Spleen (tissue), 11 donors: ENCODE measurements around the gene AGAP3. TPM values are rescaled to one million over a fixed set of nuclear protein-coding genes. Genes with fewer than 3 reads are reported as not detected.
A peak's percentile ranks its signal among the peaks of the same experiment; 100 is the strongest.

Experiments used
- DNase-seq: peaks from one replicate; pipeline ENCODE4 v3.0.0-alpha.2; 2020
- H3K27ac ChIP-seq, 8 donors: fragments of 200-600 bp; sonication (generic) in 7 of 8; 1 replicate in 4 of 8; 2 replicates in 4 of 8; pipeline versions ENCODE4 v1.5.0 to v1.8.0; 2016 to 2021; ENCODE audit warnings: inconsistent platforms in 4 of 8, mild to moderate bottlenecking in 4 of 8, moderate library complexity in 1 of 8
- H3K27me3 ChIP-seq, 7 donors: fragments of 200-600 bp; sonication (generic) in 6 of 7; replicated peaks in 1 of 7; 1 replicate in 4 of 7; 2 replicates in 3 of 7; pipeline versions ENCODE4 v1.5.0 to v1.8.0; 2016 to 2021; ENCODE audit warnings: inconsistent platforms in 3 of 7, mild to moderate bottlenecking in 1 of 7
- H3K36me3 ChIP-seq, 6 donors: fragments of 200-600 bp; sonication (generic) in 5 of 6; 1 replicate in 4 of 6; 2 replicates in 2 of 6; pipeline versions ENCODE4 v1.5.0 to v1.8.0; 2016 to 2021; ENCODE audit warnings: inconsistent platforms in 2 of 6
- H3K4me1 ChIP-seq, 6 donors: fragments of 200-600 bp; sonication (generic) in 5 of 6; 1 replicate in 3 of 6; 2 replicates in 3 of 6; pipeline versions ENCODE4 v1.5.0 to v1.8.0; 2016 to 2021; ENCODE audit warnings: inconsistent platforms in 3 of 6
- H3K4me3 ChIP-seq, 8 donors: fragments of 200-600 bp; sonication (generic) in 7 of 8; 1 replicate in 4 of 8; 2 replicates in 4 of 8; pipeline versions ENCODE4 v1.5.0 to v1.8.0; 2016 to 2021; ENCODE audit warnings: inconsistent platforms in 4 of 8, mild to moderate bottlenecking in 4 of 8, moderate library complexity in 2 of 8
- H3K9me3 ChIP-seq, 8 donors: fragments of 200-600 bp; sonication (generic) in 7 of 8; 1 replicate in 4 of 8; 2 replicates in 4 of 8; pipeline versions ENCODE4 v1.5.0 to v1.8.0; 2016 to 2021; ENCODE audit warnings: inconsistent platforms in 4 of 8
- CTCF ChIP-seq, 11 experiments: fragments of 200-600 bp in 7 of 11; fragments of 450-650 bp in 4 of 11; sonication (generic) in 4 of 11; IDR thresholded peaks in 8 of 11; conservative IDR thresholded peaks in 3 of 11; 1 replicate in 7 of 11; 2 replicates in 4 of 11; pipeline versions ENCODE4 v1.4.0 to v1.8.0; 2016 to 2021; ENCODE audit warnings: antibody characterized with exemption in 11 of 11, inconsistent platforms in 4 of 11, mild to moderate bottlenecking in 1 of 11
- POLR2A ChIP-seq, 3 donors: fragments of 450-650 bp; IDR thresholded peaks; one replicate each; pipeline ENCODE4 v1.5.1; 2017; ENCODE audit warnings: antibody characterized with exemption in 3 of 3, mild to moderate bottlenecking in 1 of 3
- POLR2AphosphoS5 ChIP-seq, 3 donors: sonication (generic); formaldehyde crosslinking; IDR thresholded peaks; one replicate each; pipeline ENCODE4 v1.5.1; 2017; ENCODE audit warnings: antibody characterized with exemption in 3 of 3
- WGBS, 5 donors: extraction: QIAGEN DNeasy Blood & Tissue Kit in 3 of 5; methylation state at CpG; one replicate each; pipeline versions ENCODE4 v1.1.5 to v1.1.7; 2013 to 2018; 5-methylcytosine and 5-hydroxymethylcytosine counted together
- intact Hi-C: fragments of 100-400 bp; cut with DNase I; formaldehyde crosslinking; loops from one replicate; pipeline ENCODE4 v1.15.0; 2023; ENCODE audit warnings: low total_unique reads
- polyA plus RNA-seq, 3 donors: library from polyadenylated mRNA; stranded (reverse); fragments of 200-250 nt; gene quantifications; one replicate each; pipeline ENCODE4 v1.2.1, GENCODE V29; 2013
- total RNA-seq, 7 donors: library from RNA; depleted of rRNA in 3 of 7; stranded (reverse); fragments of >200 nt in 3 of 7; fragmentation: NEBNext Ultra II Directional in 4 of 7; extraction: Animal tissue kit (Norgen Biotek cat#: 25700) in 4 of 7; gene quantifications; one replicate each; pipeline versions ENCODE4 v1.1.0 to v1.2.1, GENCODE V29; 2016 to 2021
- donor health status: healthy with polysubstance abuse.
- donor health status: DM: no; HTN: no; CAD: no; lungs with moderate emphysema.
- donor health status: DM: no; HTN: no; CAD: no.
- donor health status: Bipolar disorder and iron deficiency.
- donor health status: healthy.
- donor health status: DM: no; HTN: no; CAD: no.
- donor health status: DM: yes; HTN: yes; CAD: no.

The AGAP3 gene
- total and polyA plus RNA-seq, 10 donors, result 21.8 to 94.4 (median 72.6) TPM

GRCh38 chr7:151135525-151135845, 49.2 kb downstream of the AGAP3 start:
- peak; percentile 41 for DNase-seq
- Histone ChIP-seq H3K4me1 (peaks cover 0 to 11% (median 2%) of the 10 kb centered on the region in 6 donors), H3K4me3 (no peak overlapping the region), H3K36me3 (peaks cover 0 to 100% (median 48%) of the 10 kb centered on the region in 6 donors), H3K27me3 (no peaks in the 10 kb centered on the region), H3K27ac (no peak overlapping the region), H3K9me3 (no peaks in the 10 kb centered on the region)
- intact Hi-C loops, result no loop called here
- no peak for TF ChIP-seq CTCF (IDR thresholded peaks at IDR 0.05 in 8 of 11, conservative IDR thresholded peaks at IDR 0.05 in 3 of 11)
- TF ChIP-seq POLR2AphosphoS5 (IDR thresholded peaks at IDR 0.05), result no peak
- no peak for TF ChIP-seq POLR2A (IDR thresholded peaks at IDR 0.05)
- WGBS, 5 donors, result 80 to 98% (median 91%) methylated on average over 5 of the region's 5 CpGs

- TF ChIP-seq POLR2A (IDR thresholded peaks at IDR 0.05), result no peak
- TF ChIP-seq POLR2AphosphoS5 (IDR thresholded peaks at IDR 0.05), result peak in 2 of 3 donors; percentile 9 to 32
- TF ChIP-seq CTCF (IDR thresholded peaks at IDR 0.05 in 8 of 11, conservative IDR thresholded peaks at IDR 0.05 in 3 of 11), result no peak
- peaks cover 0 to 11% (median 2%) of the 10 kb centered on the region in 6 donors for H3K4me1 ChIP-seq
- H3K36me3 ChIP-seq, result peaks cover 0 to 100% (median 43%) of the 10 kb centered on the region in 6 donors
- DNase-seq, result peak; percentile 72
- intact Hi-C loops, result no loop called here
- H3K4me3 ChIP-seq, result no peak overlapping the region
- H3K27ac ChIP-seq, result no peak overlapping the region
- no peaks in the 10 kb centered on the region for H3K9me3 ChIP-seq
- H3K27me3 ChIP-seq, result no peaks in the 10 kb centered on the region
- 84 to 91% (median 89%) methylated on average over 29 to 33 of the region's 33 CpGs for WGBS, 5 donors
These were observed 49.9 kb downstream of the AGAP3 start for GRCh38 chr7:151135866-151136843.

GRCh38 chr7:151137076-151137675, 50.9 kb downstream of the AGAP3 start:
- Histone ChIP-seq H3K27me3 (no peaks in the 10 kb centered on the region), H3K36me3 (peaks cover 0 to 100% (median 48%) of the 10 kb centered on the region in 6 donors), H3K4me3 (no peak overlapping the region), H3K9me3 (no peaks in the 10 kb centered on the region), H3K4me1 (peaks cover 0 to 11% (median 2%) of the 10 kb centered on the region in 6 donors), H3K27ac (no peak overlapping the region)
- intact Hi-C loops, result no loop called here
- TF ChIP-seq CTCF (IDR thresholded peaks at IDR 0.05 in 8 of 11, conservative IDR thresholded peaks at IDR 0.05 in 3 of 11), result no peak
- TF ChIP-seq POLR2A (IDR thresholded peaks at IDR 0.05), result no peak
- no peak for TF ChIP-seq POLR2AphosphoS5 (IDR thresholded peaks at IDR 0.05)
- WGBS, 5 donors, result 85 to 93% (median 88%) methylated on average over 20 to 22 of the region's 22 CpGs
- peak; percentile 74 for DNase-seq

- H3K36me3 ChIP-seq, result peaks cover 0 to 100% (median 46%) of the 10 kb centered on the region in 6 donors
- no peak overlapping the region for H3K4me3 ChIP-seq
- 91 to 93% (median 92%) methylated on average over 9 to 11 of the region's 11 CpGs for WGBS, 5 donors
- TF ChIP-seq CTCF (IDR thresholded peaks at IDR 0.05 in 8 of 11, conservative IDR thresholded peaks at IDR 0.05 in 3 of 11) (no peak), POLR2AphosphoS5 (IDR thresholded peaks at IDR 0.05) (no peak), POLR2A (IDR thresholded peaks at IDR 0.05) (no peak)
- H3K27me3 ChIP-seq, result no peaks in the 10 kb centered on the region
- no peaks in the 10 kb centered on the region for H3K9me3 ChIP-seq
- intact Hi-C loops, result no loop called here
- no peak overlapping the region for H3K27ac ChIP-seq
- peak; percentile 59 for DNase-seq
- H3K4me1 ChIP-seq, result peaks cover 0 to 11% (median 2%) of the 10 kb centered on the region in 6 donors
These were observed 51.5 kb downstream of the AGAP3 start for GRCh38 chr7:151137791-151138152.
